ENCODE results near the gene SPIRE2.

The SPIRE2 gene

GRCh38 chr16:89837014-89837546, 8.8 kb downstream of the SPIRE2 start:
- Mint-ChIP-seq H3K27me3 (peaks cover 6% of the 10 kb centered on the region), H3K36me3 (no peaks in the 10 kb centered on the region), H3K4me1 (peaks cover 3% of the 10 kb centered on the region), H3K9me3 (no peaks in the 10 kb centered on the region), H3K4me3 (peak overlapping the region; percentile 67), H3K27ac (no peak overlapping the region)
- no peak for ATAC-seq (ENCODE audit: low read depth)
- no peak for DNase-seq (ENCODE audit: low spot score in 2 of 2)

DNA sequence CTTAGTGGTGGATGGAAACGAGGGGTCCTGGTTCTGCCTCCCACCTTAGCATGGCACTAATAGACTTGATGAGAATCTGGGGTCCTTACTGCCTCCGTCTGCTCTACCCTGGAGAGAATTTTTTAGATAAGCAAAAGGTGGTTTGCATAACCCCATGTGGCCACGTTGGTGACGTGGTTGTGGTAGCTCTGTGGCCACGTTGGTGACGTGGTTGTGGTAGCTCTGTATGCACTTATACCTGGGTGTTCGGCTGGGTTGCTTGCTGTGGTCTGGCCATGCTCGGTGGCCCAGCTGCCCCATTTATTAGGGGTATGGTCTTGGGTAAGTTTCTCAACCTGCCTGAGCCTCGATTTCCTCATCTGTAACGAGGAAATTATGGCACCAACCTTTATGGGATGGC, 13.0 kb downstream of the SPIRE2 start:
- H3K36me3 Mint-ChIP-seq = no peaks in the 10 kb centered on the region
- no peak overlapping the region for H3K27ac Mint-ChIP-seq
- DNase-seq (ENCODE audit: low spot score in 2 of 2) (no peak), ATAC-seq (ENCODE audit: low read depth) (peak; percentile 81)
- no peaks in the 10 kb centered on the region for H3K9me3 Mint-ChIP-seq
- H3K27me3 Mint-ChIP-seq = peaks cover 8% of the 10 kb centered on the region
- H3K4me3 Mint-ChIP-seq = no peak overlapping the region
- H3K4me1 Mint-ChIP-seq = peaks cover 12% of the 10 kb centered on the region

DNA sequence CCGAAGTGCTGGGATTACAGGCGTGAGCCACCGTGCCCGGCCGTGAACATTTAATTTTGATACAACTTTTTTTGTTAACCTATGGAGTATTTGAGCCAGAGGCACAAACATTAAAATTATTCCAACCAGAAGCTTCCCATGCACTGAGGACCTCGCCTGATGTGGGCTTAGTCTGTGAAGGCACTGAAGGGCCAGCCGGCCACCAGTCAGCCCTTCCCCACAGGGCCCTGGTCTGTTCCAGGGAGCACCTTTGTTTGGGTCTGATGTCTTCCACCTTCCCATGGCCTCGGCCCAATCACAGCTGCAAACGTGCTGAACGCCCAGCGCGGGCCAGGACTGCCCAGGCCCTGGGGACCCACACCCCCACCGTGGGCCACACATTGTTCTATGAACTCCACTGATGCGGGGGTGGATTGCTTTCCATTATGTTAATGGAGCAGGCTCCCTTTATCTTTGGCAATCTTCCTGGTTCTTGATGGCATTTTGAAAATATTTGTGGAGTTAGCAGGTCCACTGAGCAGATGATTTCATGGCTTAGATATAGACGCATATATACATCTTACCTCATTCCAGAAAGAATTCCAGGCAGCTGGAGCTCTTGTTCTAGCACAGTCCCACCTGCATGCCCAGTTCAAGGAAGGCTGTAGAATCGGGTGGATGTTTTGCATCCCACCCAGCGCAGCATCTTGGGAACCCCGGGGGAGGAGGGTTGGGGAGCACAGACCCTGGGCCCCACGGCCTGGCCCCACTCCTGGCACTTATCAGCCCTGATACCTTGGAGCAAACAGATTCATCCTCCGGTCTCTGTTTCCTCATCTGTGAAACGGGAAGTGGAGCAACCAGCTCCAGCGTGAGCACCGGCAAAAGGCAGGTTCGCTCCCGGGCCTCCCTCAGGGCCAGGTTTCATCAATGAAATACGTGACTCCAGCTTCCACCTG, 14.5 kb downstream of the SPIRE2 start:
- Mint-ChIP-seq H3K27ac (no peak overlapping the region), H3K4me3 (no peak overlapping the region), H3K4me1 (peaks cover 12% of the 10 kb centered on the region), H3K27me3 (peaks cover 8% of the 10 kb centered on the region), H3K36me3 (no peaks in the 10 kb centered on the region), H3K9me3 (no peaks in the 10 kb centered on the region)
- DNase-seq (ENCODE audit: low spot score in 2 of 2) (no peak), ATAC-seq (ENCODE audit: low read depth) (no peak)

DNA sequence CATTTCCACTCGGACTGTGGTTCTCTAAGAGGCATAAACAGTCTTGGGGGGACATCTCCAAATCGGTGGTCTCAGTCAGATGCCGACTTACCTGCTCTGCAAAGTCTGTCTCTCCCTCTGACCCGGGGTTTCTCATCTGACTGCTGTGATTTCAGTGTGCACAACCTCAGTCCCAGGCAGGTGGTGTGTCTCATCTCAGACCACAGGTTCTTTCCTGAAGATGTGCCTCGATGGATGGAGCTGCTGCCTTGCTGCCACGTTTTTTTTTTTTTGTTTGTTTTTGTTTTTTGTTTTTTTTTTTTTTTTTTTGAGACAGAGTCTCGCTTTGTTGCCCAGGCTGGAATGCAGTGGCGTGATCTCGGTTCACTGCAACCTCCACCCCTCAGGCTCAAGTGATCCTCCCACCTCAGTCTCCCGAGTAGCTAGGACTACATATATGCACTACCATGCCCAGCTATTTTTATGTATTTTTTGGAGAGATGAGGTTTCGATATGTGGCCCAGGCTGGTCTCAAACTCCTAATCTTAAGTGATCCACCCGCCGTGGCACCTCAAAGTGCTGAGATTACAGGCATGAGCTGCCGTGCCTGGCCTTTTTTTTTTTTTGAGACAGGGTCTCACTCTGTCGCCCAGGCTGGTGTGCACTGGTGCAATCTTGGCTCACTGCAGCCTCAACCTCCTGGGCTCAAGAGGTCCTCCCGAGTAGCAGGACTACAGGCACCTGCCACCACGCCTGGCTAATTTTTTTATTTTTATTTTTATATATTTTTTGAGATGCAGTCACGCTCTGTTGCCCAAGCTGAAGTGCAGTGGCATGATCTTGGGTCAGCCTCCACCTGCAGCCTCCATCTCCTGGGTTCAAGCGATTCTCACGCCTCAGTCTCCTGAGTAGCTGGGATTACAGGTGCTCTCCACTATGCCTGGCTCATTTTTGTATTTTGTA, 15.4 kb downstream of the SPIRE2 start:
- Mint-ChIP-seq H3K9me3 (no peaks in the 10 kb centered on the region), H3K4me3 (no peak overlapping the region), H3K27me3 (peaks cover 8% of the 10 kb centered on the region), H3K4me1 (peaks cover 11% of the 10 kb centered on the region), H3K36me3 (no peaks in the 10 kb centered on the region), H3K27ac (no peak overlapping the region)
- no peak for DNase-seq (ENCODE audit: low spot score in 2 of 2)
- ATAC-seq (ENCODE audit: low read depth) = no peak

GRCh38 chr16:89844739-89845339, 16.6 kb downstream of the SPIRE2 start:
- ATAC-seq (ENCODE audit: low read depth) = no peak
- H3K4me3 Mint-ChIP-seq = no peak overlapping the region
- no peak for DNase-seq (ENCODE audit: low spot score in 2 of 2)
- no peaks in the 10 kb centered on the region for H3K36me3 Mint-ChIP-seq
- H3K9me3 Mint-ChIP-seq = no peaks in the 10 kb centered on the region
- H3K27me3 Mint-ChIP-seq = peaks cover 8% of the 10 kb centered on the region
- H3K4me1 Mint-ChIP-seq = peaks cover 9% of the 10 kb centered on the region
- no peak overlapping the region for H3K27ac Mint-ChIP-seq

GRCh38 chr16:89845417-89845816, 17.1 kb downstream of the SPIRE2 start:
- Mint-ChIP-seq H3K27me3 (peaks cover 8% of the 10 kb centered on the region), H3K9me3 (no peaks in the 10 kb centered on the region), H3K4me1 (peaks cover 9% of the 10 kb centered on the region), H3K36me3 (no peaks in the 10 kb centered on the region), H3K27ac (no peak overlapping the region), H3K4me3 (no peak overlapping the region)
- ATAC-seq (ENCODE audit: low read depth) (peak; percentile 19), DNase-seq (ENCODE audit: low spot score in 2 of 2) (no peak)

GRCh38 chr16:89847051-89847939, 19.0 kb downstream of the SPIRE2 start:
- Mint-ChIP-seq H3K4me1 (peaks cover 9% of the 10 kb centered on the region), H3K4me3 (no peak overlapping the region), H3K27me3 (peaks cover 10% of the 10 kb centered on the region), H3K9me3 (no peaks in the 10 kb centered on the region), H3K27ac (no peak overlapping the region), H3K36me3 (no peaks in the 10 kb centered on the region)
- ATAC-seq (ENCODE audit: low read depth) (no peak), DNase-seq (ENCODE audit: low spot score in 2 of 2) (no peak)

DNA sequence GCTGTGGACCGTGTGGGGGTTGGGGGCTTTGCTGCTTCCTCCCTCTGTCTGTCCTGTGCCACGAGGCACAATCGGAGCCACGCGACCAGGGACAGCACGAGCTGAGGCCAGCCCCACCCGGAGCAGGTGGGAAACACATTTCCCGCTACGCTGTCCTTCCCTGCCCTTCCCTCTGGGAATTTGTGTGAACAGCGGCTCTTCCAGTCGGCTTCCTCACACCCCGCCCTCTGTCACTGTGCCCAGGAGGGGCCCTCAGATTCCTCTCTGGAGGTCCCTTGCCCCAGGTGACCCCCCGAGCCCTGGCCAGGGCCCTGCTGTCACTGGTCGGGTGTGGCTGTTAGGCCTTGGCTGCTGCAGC, 19.6 kb downstream of the SPIRE2 start:
- peaks cover 1% of the 10 kb centered on the region for H3K9me3 Mint-ChIP-seq
- peaks cover 11% of the 10 kb centered on the region for H3K27me3 Mint-ChIP-seq
- no peak overlapping the region for H3K4me3 Mint-ChIP-seq
- DNase-seq (ENCODE audit: low spot score in 2 of 2) (no peak), ATAC-seq (ENCODE audit: low read depth) (no peak)
- peaks cover 10% of the 10 kb centered on the region for H3K4me1 Mint-ChIP-seq
- H3K27ac Mint-ChIP-seq = no peak overlapping the region
- H3K36me3 Mint-ChIP-seq = peaks cover 2% of the 10 kb centered on the region

- H3K4me3 Mint-ChIP-seq = no peak overlapping the region
- peaks cover 2% of the 10 kb centered on the region for H3K9me3 Mint-ChIP-seq
- DNase-seq (ENCODE audit: low spot score in 2 of 2) (no peak), ATAC-seq (ENCODE audit: low read depth) (no peak)
- peaks cover 3% of the 10 kb centered on the region for H3K36me3 Mint-ChIP-seq
- peaks cover 14% of the 10 kb centered on the region for H3K27me3 Mint-ChIP-seq
- peaks cover 12% of the 10 kb centered on the region for H3K4me1 Mint-ChIP-seq
- no peak overlapping the region for H3K27ac Mint-ChIP-seq
Measured at GRCh38 chr16:89848974-89849373, 20.7 kb downstream of the SPIRE2 start.

DNA sequence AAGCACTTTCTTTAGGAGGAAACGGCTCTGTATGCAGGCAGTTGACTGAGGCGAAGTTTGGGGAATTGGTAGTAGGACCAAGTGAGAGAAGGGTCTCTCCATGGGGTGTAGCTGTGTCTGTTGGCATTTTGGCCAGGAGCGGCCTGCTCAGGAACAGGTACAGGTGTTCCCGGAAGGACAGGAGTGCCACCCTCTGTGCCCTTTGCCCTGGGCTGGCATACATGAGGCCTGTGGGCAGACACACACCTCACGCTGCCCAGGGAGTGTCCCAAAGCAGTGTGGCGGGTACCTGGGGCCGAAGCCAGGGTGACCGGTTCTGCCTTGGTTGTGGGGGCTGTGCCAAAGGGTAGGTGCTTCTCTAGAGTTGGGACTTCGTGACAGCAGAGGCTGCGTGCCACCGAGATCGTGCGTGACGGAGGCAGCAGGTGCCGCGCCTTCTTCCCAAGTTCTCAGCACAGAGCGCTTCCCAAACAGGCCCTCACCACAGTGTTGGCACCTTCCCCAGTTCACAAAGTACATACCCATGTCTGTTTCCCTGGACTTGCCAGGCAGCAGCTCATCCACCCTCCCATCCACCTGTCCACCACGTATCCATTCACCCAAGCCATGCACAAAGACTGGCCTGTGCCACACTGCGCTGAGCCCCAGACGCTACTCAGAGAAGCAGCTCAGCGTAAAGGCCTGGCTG, 25.2 kb downstream of the SPIRE2 start:
- Mint-ChIP-seq H3K4me3 (no peak overlapping the region), H3K27ac (no peak overlapping the region), H3K27me3 (peaks cover 12% of the 10 kb centered on the region), H3K4me1 (peaks cover 3% of the 10 kb centered on the region), H3K36me3 (peaks cover 3% of the 10 kb centered on the region), H3K9me3 (peaks cover 2% of the 10 kb centered on the region)
- DNase-seq (ENCODE audit: low spot score in 2 of 2) = no peak
- no peak for ATAC-seq (ENCODE audit: low read depth)

DNA sequence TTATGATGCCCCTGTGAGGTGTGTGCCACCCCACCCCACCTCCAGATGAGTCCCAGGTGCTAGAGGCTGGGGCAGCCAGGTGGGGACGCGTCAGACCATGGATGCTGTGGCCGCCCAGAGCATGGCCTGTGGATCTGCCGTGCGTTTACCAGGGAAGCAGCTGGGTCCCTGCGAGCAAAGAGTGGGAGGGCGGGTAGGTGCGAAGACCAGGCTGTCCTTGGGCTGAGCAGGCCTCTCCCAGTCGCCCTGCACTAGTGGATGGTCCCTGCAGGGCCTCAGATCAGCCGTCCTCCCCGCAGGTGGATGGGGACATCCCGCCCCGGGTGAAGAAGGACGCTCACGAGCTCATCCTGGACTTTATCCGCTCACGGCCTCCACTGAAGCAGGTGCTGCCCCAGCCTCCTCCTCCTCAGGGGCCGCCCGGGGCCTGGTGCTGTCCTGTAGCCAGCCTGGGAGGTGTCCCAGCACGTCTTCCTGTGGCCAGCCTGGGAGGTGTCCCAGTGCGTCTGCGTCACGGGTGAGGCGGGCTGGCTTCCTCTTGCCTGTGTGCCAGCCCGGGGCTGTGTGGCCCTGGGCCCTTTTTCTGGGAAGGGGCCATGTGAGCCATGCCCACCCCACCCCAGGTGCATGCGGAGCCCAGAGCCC, 27.1 kb downstream of the SPIRE2 start:
- peaks cover 3% of the 10 kb centered on the region for H3K36me3 Mint-ChIP-seq
- DNase-seq (ENCODE audit: low spot score in 2 of 2) (no peak), ATAC-seq (ENCODE audit: low read depth) (no peak)
- H3K27me3 Mint-ChIP-seq = peaks cover 19% of the 10 kb centered on the region
- peaks cover 2% of the 10 kb centered on the region for H3K9me3 Mint-ChIP-seq
- no peak overlapping the region for H3K4me3 Mint-ChIP-seq
- H3K27ac Mint-ChIP-seq = no peak overlapping the region
- H3K4me1 Mint-ChIP-seq = peaks cover 3% of the 10 kb centered on the region

DNA sequence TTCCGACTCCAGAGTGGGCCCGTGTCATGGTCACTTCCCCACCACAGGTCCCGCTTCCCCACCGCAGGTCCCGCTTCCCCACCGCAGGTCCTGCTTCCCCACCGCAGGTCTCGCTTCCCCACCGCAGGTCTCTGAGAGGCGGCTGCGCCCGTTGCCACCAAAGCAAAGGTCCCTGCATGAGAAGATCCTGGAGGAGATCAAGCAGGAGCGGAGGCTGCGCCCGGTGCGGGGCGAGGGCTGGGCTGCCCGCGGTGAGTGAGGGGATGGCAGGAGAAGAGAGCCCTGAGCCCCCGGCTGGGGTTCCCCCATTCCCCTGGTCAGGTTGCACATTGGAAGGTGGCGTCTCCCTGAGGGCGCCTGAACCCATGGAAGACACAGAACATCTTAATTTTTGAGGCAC, 27.7 kb downstream of the SPIRE2 start:
- no peak overlapping the region for H3K4me3 Mint-ChIP-seq

More for the DNA sequence above, 27.7 kb downstream of the SPIRE2 start:
- H3K9me3 Mint-ChIP-seq = peaks cover 2% of the 10 kb centered on the region
- DNase-seq (ENCODE audit: low spot score in 2 of 2) (no peak), ATAC-seq (ENCODE audit: low read depth) (no peak)
- H3K27ac Mint-ChIP-seq = no peak overlapping the region
- H3K36me3 Mint-ChIP-seq = peaks cover 3% of the 10 kb centered on the region
- peaks cover 20% of the 10 kb centered on the region for H3K27me3 Mint-ChIP-seq
- H3K4me1 Mint-ChIP-seq = peaks cover 5% of the 10 kb centered on the region

All from memory B cell (primary cell).